Mesothelial cell of epicardium (in vitro differentiated cells): ENCODE measurements around the gene CYP26A1. TPM values are rescaled to one million over a fixed set of nuclear protein-coding genes. Genes with fewer than 3 reads are reported as not detected.

ENCODE experiments used
- DNase-seq, 2 experiments: peaks; one replicate each; pipeline ENCODE4 v3.0.0; 2021; ENCODE audit warnings: low spot score in 2 of 2; ENCODE audit not compliant: unreplicated experiment in 2 of 2
- H3K27ac Mint-ChIP-seq: 2 replicates; pipeline ENCODE4 v1.8.0; 2021; ENCODE audit warnings: mixed read lengths
- H3K27me3 Mint-ChIP-seq: 2 replicates; pipeline ENCODE4 v1.8.0; 2021; ENCODE audit warnings: low read depth, mixed read lengths
- H3K36me3 Mint-ChIP-seq: 2 replicates; pipeline ENCODE4 v1.8.0; 2021; ENCODE audit warnings: mixed read lengths
- H3K4me1 Mint-ChIP-seq: 2 replicates; pipeline ENCODE4 v1.8.0; 2021; ENCODE audit warnings: mixed read lengths
- H3K4me3 Mint-ChIP-seq: 2 replicates; pipeline ENCODE4 v1.8.0; 2021; ENCODE audit warnings: mild to moderate bottlenecking, moderate library complexity, mixed read lengths
- H3K9me3 Mint-ChIP-seq: 2 replicates; pipeline ENCODE4 v1.8.0; 2021; ENCODE audit warnings: mixed read lengths
- total RNA-seq: library from RNA; stranded (reverse); gene quantifications from 3 replicates; pipeline ENCODE4 v1.2.1, GENCODE V29; 2021
- TF ChIP-seq, protein P1 (sequence below): fragments of 200-600 bp; sonication (generic); IDR thresholded peaks from one replicate; pipeline ENCODE4 v1.5.0; 2021; ENCODE audit warnings: antibody characterized with exemption; ENCODE audit not compliant: unreplicated experiment

CYP26A1 gene
- total RNA-seq, 1 donor from 2014 or later = 76.0 TPM

- Mint-ChIP-seq H3K27ac (peak overlapping the region; percentile 40), H3K9me3 (no peaks in the 10 kb centered on the region), H3K4me1 (peaks cover 47% of the 10 kb centered on the region)
These were observed 7.6 kb downstream of the CYP26A1 start for GRCh38 chr10:93081318-93081717.

GRCh38 chr10:93081834-93082233 is 8.1 kb downstream of the CYP26A1 start:
- no peak for DNase-seq
- Mint-ChIP-seq H3K4me1 (peaks cover 43% of the 10 kb centered on the region), H3K27ac (peak overlapping the region; percentile 40), H3K4me3 (no peak overlapping the region), H3K9me3 (no peaks in the 10 kb centered on the region), H3K27me3 (no peaks in the 10 kb centered on the region), H3K36me3 (no peaks in the 10 kb centered on the region)
- TF ChIP-seq, protein P1, sequence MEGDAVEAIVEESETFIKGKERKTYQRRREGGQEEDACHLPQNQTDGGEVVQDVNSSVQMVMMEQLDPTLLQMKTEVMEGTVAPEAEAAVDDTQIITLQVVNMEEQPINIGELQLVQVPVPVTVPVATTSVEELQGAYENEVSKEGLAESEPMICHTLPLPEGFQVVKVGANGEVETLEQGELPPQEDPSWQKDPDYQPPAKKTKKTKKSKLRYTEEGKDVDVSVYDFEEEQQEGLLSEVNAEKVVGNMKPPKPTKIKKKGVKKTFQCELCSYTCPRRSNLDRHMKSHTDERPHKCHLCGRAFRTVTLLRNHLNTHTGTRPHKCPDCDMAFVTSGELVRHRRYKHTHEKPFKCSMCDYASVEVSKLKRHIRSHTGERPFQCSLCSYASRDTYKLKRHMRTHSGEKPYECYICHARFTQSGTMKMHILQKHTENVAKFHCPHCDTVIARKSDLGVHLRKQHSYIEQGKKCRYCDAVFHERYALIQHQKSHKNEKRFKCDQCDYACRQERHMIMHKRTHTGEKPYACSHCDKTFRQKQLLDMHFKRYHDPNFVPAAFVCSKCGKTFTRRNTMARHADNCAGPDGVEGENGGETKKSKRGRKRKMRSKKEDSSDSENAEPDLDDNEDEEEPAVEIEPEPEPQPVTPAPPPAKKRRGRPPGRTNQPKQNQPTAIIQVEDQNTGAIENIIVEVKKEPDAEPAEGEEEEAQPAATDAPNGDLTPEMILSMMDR = no peak

More at GRCh38 chr10:93081318-93081717, 7.6 kb downstream of the CYP26A1 start:
- Mint-ChIP-seq H3K27me3 (no peaks in the 10 kb centered on the region), H3K36me3 (no peaks in the 10 kb centered on the region), H3K4me3 (no peak overlapping the region)
- no peak for DNase-seq
- TF ChIP-seq, protein P1 = no peak

DNA sequence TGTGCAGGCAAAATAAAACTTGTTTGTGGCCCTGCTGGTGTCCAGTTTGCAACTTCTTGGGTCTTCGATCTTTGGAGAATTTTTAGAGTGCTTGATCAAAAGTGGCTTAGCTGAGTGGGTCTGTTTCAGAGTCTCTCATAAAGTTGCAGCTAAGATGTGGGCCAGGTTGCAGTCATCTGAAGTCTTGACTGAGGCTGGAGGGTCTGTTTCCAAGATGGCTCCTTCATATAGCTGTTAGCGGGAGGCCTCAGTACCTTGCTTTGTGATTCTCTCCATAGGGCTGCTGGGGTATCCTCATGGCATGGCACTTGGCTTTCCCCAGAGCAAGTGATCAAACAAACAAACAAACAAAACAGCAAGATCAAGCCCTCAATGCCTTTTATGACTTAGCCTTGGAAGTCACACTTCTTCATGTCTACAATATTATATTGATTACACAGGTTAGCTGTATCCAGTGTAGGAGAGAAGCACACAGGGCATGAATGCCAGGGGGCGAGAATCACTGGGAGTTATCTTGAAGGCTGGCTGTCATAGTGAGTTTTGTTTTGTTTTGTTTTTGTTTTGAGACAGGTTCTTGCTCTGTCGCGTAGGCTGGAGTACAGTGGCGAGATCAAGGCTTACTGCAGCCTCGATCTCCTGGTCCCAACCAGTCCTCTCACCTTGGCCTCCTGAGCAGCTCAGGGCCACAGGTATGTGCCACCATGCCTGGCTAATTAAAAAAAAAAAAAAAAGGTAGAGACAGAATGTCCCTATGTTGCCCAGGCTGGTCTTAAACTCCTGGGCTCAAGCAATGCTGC is 10.2 kb downstream of the CYP26A1 start:
- Mint-ChIP-seq H3K4me3 (no peak overlapping the region), H3K27me3 (no peaks in the 10 kb centered on the region), H3K36me3 (no peaks in the 10 kb centered on the region), H3K9me3 (no peaks in the 10 kb centered on the region), H3K27ac (no peak overlapping the region), H3K4me1 (peaks cover 34% of the 10 kb centered on the region)
- TF ChIP-seq, protein P1 = no peak
- DNase-seq = no peak

GRCh38 chr10:93085272-93085859 is 11.7 kb downstream of the CYP26A1 start:
- H3K36me3 Mint-ChIP-seq = no peaks in the 10 kb centered on the region
- peaks cover 20% of the 10 kb centered on the region for H3K4me1 Mint-ChIP-seq
- no peaks in the 10 kb centered on the region for H3K9me3 Mint-ChIP-seq
- no peaks in the 10 kb centered on the region for H3K27me3 Mint-ChIP-seq
- TF ChIP-seq, protein P1 = no peak
- DNase-seq = no peak
- H3K27ac Mint-ChIP-seq = no peak overlapping the region
- no peak overlapping the region for H3K4me3 Mint-ChIP-seq

- Mint-ChIP-seq H3K4me1 (peaks cover 12% of the 10 kb centered on the region), H3K27ac (no peak overlapping the region), H3K27me3 (no peaks in the 10 kb centered on the region), H3K9me3 (no peaks in the 10 kb centered on the region), H3K4me3 (no peak overlapping the region), H3K36me3 (no peaks in the 10 kb centered on the region)
- DNase-seq = no peak
- TF ChIP-seq, protein P1 = no peak
These were observed 12.6 kb downstream of the CYP26A1 start for GRCh38 chr10:93086289-93086688.
